ENCODE measurements around the gene ZNF557.

The ZNF557 gene

DNA sequence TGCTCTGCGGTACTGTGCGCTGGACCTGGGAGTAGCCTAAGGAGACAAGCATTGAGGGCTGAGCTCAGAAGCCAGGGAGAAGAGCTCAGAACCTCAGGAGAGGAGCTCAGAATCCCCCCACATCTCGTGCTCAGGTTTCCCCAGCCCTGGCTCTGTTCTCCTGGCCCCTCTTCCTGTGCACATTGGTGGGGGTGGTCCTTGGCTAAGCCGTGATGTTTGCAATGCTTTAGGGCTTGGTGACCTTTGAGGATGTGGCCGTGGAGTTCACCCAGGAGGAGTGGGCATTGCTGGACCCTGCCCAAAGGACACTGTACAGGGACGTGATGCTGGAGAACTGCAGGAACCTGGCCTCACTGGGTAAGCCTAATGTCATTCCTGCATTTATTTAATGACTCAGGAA is 6.6 kb downstream of the ZNF557 start:
- DNase-seq, result no peak

DNA sequence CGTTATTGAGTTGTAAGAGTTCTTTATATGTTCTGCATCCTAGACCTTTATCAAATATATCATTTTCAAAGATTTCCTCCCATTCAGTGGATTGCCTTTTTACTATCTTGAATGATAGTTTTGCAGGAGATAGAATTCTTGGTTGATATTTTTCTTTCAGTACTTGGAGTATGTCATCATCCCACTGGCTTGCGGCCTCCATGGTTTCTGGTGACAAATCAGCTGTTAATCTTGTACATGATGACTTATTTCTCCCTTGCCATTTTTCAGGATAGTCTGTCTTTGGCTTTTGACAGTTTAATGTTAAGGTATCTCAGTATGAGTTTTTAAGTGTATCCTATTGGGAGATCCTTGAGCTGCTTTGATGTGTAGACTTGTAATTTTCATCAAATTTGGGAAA is 8.5 kb downstream of the ZNF557 start:
- DNase-seq, result no peak

DNA sequence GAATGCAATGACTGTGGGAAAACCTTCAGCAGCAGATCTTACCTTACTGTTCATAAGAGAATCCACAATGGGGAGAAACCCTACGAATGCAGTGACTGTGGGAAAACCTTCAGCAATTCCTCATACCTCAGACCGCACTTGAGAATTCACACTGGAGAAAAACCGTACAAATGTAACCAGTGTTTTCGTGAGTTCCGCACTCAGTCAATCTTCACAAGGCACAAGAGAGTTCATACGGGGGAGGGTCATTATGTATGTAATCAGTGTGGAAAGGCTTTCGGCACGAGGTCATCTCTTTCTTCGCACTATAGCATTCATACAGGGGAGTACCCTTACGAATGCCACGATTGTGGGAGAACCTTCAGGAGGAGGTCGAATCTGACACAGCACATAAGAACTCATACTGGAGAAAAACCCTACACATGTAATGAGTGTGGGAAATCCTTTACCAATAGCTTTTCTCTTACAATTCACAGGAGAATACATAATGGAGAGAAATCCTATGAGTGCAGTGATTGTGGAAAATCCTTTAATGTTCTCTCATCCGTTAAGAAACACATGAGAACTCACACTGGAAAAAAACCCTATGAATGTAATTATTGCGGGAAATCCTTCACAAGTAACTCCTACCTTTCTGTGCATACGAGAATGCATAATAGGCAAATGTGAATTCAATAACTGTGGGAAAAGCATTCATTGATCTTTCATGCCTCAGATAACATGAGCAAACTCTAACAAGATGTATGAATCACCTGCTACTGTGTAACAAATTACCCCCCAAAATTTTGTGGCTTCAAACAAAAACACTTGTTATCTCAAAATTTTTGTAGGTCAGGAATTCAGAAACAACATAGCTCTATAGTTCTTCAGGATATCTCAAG is 13.8 kb downstream of the ZNF557 start:
- DNase-seq, result no peak

DNA sequence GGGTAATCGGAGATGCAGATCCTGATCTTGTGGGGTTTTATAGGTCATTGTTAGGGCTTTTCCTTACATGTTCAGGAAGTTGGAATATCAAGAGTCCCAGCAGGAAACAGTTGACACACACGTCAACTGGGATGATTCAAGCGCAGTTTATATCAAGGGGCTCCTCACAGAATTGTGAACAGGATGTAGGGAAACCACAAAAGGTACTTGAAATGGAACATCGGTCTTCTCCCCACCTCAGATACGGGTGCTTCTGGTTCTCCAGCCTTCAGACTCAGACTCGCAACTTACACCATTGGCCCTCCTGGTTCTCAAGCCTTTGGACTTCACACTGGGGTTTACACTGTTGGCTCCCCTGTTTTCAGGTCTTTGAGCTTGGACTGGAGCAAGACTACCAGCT is 19.5 kb downstream of the ZNF557 start:
- no peak for DNase-seq

GRCh38 chr19:7098096-7098495 is 28.6 kb downstream of the ZNF557 start:
- DNase-seq, result no peak

DNA sequence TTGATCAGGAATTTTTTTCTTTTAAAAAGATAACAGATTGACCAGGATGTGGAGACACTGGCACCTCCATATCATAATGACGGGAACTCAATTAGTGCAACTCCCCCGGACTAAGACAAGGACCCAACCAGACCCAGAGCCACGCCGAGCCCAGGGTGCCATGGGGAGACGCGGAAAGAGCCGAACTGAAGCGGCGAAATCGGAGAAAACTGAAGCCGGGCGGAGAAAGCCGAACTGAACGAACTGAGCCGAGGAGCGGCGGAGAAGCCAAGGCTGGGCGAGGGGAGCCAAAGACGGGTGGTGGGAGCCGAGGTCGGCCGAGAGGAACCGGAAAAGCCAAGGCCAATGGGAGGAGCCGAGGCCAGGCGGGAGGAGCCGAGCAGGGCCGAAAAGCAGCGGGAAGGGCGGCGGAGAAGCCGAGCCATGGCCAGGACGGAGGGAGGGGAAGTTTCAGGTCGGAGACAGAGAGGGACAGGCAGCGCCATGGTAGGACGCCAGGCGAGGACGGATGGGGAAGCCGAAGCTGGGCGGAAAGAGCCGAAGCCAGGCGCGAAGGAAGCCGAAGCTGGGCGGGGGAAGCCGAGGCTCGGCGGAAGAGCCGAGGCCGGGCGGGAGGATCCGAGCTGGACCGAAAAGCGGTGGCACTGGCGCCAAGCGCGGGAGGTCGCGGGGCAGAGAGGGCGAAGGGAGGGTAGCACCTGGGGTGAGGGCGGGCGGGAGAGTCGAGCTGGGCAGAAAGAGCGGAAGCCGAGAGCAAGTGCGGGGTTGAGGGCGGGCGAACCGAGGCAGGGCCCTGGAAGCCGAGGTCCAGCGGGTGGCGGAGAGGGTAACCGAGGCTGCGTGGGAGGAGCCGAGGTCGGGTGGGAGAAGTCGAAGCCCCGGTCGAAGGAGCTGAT is 29.4 kb downstream of the ZNF557 start:
- peak; percentile 79 for DNase-seq

- peak; percentile 59 for DNase-seq
These were observed 30.1 kb downstream of the ZNF557 start for GRCh38 chr19:7099597-7099921.

DNA sequence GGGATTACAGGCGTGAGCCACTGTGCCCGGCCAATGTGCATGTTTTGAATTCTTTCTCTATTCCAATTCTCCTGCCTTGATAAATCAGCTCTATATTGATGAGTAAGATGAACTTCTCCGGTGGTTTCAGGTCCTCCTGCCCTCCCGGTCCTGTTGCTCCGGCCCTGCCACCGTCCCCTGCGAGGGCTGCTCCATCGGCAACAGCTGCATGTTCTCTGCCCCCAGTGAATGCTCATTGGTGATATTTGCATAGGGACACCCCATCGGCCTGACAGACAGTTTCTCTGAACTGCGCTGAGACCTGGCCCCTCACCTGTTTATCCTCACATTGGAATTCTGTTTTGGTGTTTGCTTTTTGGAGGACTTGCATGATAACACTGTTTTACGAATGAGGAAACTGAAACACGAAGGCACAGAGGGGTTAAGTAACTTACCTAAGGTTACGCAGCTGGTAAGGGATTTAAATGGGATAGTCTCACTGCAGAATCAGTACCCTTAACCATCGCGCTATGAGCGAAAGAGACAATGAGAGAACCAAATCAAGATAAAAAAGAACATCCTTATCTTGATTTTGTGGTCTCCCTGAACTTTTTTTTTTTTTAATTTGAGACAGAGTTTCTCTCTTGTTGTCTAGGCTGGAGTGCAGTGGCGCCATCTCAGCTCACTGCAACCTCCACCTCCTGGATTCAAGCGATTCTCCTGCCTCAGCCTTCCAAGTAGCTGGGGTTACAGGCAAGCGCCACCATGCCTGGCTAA is 32.2 kb downstream of the ZNF557 start:
- DNase-seq, result no peak

GRCh38 chr19:7104747-7105447 is 35.4 kb downstream of the ZNF557 start:
- no peak for DNase-seq

DNA sequence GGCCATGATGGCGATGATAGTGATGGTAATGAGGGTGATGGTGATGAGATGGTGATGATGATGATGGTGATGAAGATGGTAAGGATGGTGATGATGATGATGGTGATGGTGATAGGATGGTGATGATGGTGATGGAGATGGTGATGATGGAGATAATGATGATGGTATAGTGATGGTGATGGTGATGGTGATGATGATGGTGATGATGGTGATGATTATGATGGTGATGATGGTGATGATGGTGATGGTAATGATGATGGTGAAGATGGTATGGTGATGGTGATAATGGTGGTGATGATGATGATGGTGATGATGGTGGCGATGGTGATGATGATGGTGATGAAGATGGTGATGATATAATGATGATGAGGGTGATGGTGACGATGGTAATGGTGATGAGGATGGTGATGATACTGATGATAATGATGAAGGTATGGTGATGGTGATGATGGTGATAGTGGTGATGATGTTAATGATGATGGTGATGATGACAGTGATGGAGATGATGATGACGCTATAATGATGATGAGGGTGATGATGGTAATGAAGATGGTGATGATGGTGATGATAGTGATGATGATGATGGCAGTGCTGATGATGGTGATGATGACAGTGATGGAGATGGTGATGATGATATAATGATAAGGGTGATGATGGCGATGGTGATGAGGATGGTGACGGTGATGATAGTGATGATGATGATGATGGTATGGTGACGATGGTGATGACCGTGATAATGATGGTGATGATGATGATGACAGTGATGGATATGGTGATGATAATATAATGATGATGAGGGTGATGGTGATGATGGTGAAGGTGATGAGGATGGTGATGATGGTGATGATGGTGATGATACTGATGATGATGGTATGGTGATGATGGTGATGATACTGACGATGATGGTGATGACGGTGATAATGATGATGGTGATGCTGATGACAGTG is 37.5 kb downstream of the ZNF557 start:
- no peak for DNase-seq

- DNase-seq, result no peak
These were observed 40.3 kb downstream of the ZNF557 start for GRCh38 chr19:7109678-7110289.

DNA sequence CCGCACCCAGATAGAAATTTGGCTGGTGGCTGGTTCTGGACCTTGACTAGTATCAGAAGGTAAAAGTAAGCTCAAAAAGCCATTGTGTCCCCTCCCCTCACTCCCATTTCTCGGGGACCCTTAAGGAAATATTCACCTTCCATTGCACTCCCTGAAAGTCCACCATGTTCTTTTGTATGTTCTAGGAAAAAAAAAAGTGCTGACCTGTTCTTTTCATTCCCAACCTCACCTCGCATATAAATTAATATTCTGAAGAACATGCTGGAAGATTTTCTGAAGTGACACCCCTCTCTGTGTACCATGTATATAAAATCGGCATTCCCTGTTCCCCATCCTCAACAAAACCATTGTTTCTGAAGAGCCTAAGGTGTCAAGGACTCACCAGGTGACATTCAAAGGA is 43.2 kb downstream of the ZNF557 start:
- no peak for DNase-seq

DNA sequence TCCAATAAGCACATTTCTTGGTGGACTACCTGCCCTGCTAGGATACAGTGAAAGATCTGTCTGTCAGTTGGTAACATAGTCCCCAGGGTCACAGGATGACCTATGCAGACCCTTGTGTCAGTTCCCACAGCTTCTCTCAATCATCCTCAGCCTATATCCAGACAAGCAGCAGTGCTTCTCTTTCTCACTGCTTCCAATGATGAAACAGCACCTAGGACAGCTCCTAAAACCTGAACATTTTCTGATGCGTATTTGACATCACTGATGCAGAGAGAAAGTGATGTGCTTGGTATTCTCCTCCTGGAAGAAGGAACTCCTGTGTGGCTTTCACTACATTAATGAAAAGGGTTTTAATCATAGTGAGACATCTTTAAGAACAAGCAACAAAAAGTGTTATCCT is 43.7 kb downstream of the ZNF557 start:
- no peak for DNase-seq

DNA sequence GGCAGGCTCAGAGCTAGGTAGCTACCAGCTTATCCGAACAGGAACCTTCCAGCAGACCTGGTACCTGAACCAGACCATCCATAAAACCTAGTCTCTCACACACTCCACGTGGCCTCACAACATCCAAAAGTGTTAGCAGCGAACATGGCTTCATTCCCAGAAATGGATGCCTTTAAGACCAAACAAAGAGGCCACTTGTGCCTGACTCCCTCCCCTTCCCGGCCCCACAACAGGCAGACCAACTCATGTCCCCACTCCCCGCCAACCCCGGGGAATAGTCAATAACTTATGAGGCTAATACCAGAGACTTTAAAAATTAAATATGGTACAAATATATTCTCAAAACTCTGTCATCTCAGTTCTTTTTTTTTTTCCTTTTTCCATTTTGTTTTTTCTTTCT is 46.2 kb downstream of the ZNF557 start:
- DNase-seq, result no peak

- no peak for DNase-seq
These were observed 47.7 kb downstream of the ZNF557 start for GRCh38 chr19:7117248-7117647.

- DNase-seq, result no peak
These were observed 50.1 kb downstream of the ZNF557 start for GRCh38 chr19:7119582-7119981.

DNA sequence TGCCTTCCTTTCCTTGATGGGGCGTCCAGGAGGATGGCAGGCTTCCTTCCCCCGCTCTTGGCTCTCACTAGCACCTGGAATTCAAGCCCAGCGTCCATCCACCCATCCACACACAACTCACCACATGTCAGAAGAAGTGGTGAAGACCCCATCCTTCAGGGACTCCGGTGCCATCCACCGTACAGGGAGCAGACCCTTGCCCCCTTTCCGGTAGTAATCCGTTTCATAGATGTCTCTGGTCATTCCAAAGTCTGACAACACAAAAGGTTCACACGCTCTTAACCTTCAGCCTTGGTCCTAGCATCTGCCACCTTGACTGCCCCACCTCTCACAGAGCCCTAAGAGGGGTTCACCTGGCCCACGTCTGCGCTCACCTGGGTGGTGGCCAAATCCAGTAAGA is 51.0 kb downstream of the ZNF557 start:
- no peak for DNase-seq

- DNase-seq, result no peak
These were observed 53.2 kb downstream of the ZNF557 start for GRCh38 chr19:7122701-7123100.

- DNase-seq, result no peak
These were observed 55.3 kb downstream of the ZNF557 start for GRCh38 chr19:7124782-7125181.

DNA sequence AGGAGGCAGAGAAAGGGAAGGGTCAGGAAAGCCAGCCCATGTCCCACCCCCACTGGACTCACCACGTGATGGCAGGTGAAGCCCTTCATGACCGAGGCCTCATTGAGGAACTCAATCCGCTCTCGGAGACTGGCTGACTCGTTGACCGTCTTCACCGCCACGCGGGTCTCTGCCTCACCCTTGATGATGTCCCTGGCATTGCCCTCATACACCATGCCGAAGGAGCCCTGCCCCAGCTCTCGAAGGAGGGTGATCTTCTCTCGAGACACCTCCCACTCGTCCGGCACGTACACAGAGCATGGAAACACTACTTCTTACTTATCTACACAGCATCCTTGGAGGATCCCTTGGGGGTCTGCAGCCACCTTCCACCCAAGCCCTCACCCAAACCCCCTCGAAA is 55.7 kb downstream of the ZNF557 start:
- DNase-seq, result no peak

GRCh38 chr19:7126132-7126531 is 56.6 kb downstream of the ZNF557 start:
- DNase-seq, result no peak

Measured in activated T-cell treated with anti-CD3 and anti-CD28 coated beads for 4 hours (primary cell).